Fibroblast of lung (primary cell): ENCODE data around the gene EYS. TPM values are rescaled to one million over a fixed set of nuclear protein-coding genes. Genes with fewer than 3 reads are reported as not detected.

Experiments used
- DNase-seq, 2 donors: peaks; one replicate each; pipeline versions ENCODE4 v3.0.0 to v3.0.0-alpha.2; 2010; ENCODE audit warnings: low read depth in 2 of 2
- H2AFZ ChIP-seq: 2 replicates; pipeline ENCODE4 v1.5.1; 2012; ENCODE audit warnings: low read length, control low read depth, inconsistent platforms
- H3K27ac ChIP-seq: 2 replicates; pipeline ENCODE4 v1.5.1; 2011; ENCODE audit warnings: low read length, control low read depth; ENCODE audit not compliant: insufficient read depth
- H3K27me3 ChIP-seq: 2 replicates; pipeline ENCODE4 v1.5.1; 2011; ENCODE audit warnings: mild to moderate bottlenecking, low read length; ENCODE audit not compliant: control insufficient read depth, insufficient read depth
- H3K36me3 ChIP-seq: 2 replicates; pipeline ENCODE4 v1.5.1; 2011; ENCODE audit warnings: low read length; ENCODE audit not compliant: control insufficient read depth, insufficient read depth
- H3K4me1 ChIP-seq: 2 replicates; pipeline ENCODE4 v1.5.1; 2011; ENCODE audit warnings: low read length; ENCODE audit not compliant: control insufficient read depth, insufficient read depth; ENCODE audit errors: extremely low read depth
- H3K4me2 ChIP-seq: 2 replicates; pipeline ENCODE4 v1.5.1; 2011; ENCODE audit warnings: low read length, control low read depth; ENCODE audit not compliant: insufficient read depth; ENCODE audit errors: extremely low read depth
- H3K4me3 ChIP-seq, 4 experiments: fragments of 200-600 bp in 1 of 4; sonication (generic) in 1 of 4; replicated peaks in 1 of 4; 2 replicates each; pipeline ENCODE4 v1.5.1; 2011 to 2016; ENCODE audit warnings: low read length in 4 of 4, low read depth in 3 of 4, mild to moderate bottlenecking in 3 of 4, control low read depth in 2 of 4, inconsistent platforms in 1 of 4, mixed read lengths in 1 of 4; ENCODE audit not compliant: insufficient read depth in 1 of 4; ENCODE audit errors: control extremely low read depth in 1 of 4
- H3K79me2 ChIP-seq: 2 replicates; pipeline ENCODE4 v1.5.1; 2012; ENCODE audit warnings: mild to moderate bottlenecking, low read length, inconsistent platforms; ENCODE audit not compliant: control insufficient read depth, insufficient read depth
- H3K9ac ChIP-seq: 2 replicates; pipeline ENCODE4 v1.5.1; 2011; ENCODE audit warnings: mild to moderate bottlenecking, low read length, control low read depth; ENCODE audit not compliant: insufficient read depth
- H3K9me3 ChIP-seq: 2 replicates; pipeline ENCODE4 v1.5.1; 2012; ENCODE audit warnings: low read depth, low read length; ENCODE audit not compliant: control insufficient read depth, insufficient read depth
- H4K20me1 ChIP-seq: 2 replicates; pipeline ENCODE4 v1.5.1; 2011; ENCODE audit warnings: low read length; ENCODE audit not compliant: control insufficient read depth, insufficient read depth; ENCODE audit errors: extremely low read depth
- CTCF ChIP-seq, 2 donors: IDR thresholded peaks in 1 of 2; conservative IDR thresholded peaks in 1 of 2; 1 replicate in 1 of 2; 2 replicates in 1 of 2; pipeline ENCODE4 v1.5.1; 2011 to 2012; ENCODE audit warnings: low read length in 2 of 2, control low read depth in 1 of 2, inconsistent platforms in 1 of 2, low read depth in 1 of 2, mild to moderate bottlenecking in 1 of 2
- EZH2 ChIP-seq: IDR thresholded peaks from 2 replicates; pipeline ENCODE4 v1.5.1; 2012; ENCODE audit warnings: low read length, control low read depth, mild to moderate bottlenecking; ENCODE audit errors: missing control alignments
- polyA plus RNA-seq, 2 donors: library from polyadenylated mRNA; depleted of rRNA in 1 of 2; stranded (reverse) in 1 of 2; unstranded in 1 of 2; fragments of >200 nt; gene quantifications; 2 replicates each; pipeline ENCODE4 v1.2.1, GENCODE V29; 2011 to 2012; ENCODE audit warnings: missing spikeins in 1 of 2
- total RNA-seq: library from RNA; depleted of rRNA; stranded (reverse); fragments of >200 nt; gene quantifications from 2 replicates; pipeline ENCODE4 v1.2.1, GENCODE V29; 2014

Gene EYS
- total and polyA plus RNA-seq, 2 donors (not counting 1 experiment from before 2014, with no cell fraction given), result under 0.01 TPM; not detected in 1

DNA sequence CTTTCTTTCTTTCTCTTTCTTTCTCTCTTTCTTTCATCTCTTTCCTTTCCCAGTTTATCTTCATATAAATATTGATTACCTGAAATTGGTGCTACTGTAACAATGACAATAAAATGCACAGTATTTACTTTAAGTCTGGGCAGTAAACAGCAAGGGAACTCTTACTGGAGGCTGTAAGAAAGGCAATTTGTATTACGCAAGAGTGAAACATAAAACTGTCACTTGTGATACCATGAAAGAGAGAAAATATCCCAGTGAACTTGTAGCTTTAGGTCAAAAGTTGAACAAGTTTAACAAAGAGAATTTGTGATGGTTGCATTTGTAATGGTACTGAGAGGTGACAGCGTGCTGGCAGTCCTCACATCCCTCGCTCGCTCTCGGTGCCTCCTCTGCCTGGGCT lies 80.0 kb downstream of the EYS start:
- H3K4me3 ChIP-seq, result no peak overlapping the region
- H3K4me2 ChIP-seq, result no peak overlapping the region
- H2AFZ ChIP-seq, result no peak overlapping the region
- no peak overlapping the region for H3K9ac ChIP-seq
- no peak for TF ChIP-seq CTCF (conservative IDR thresholded peaks at IDR 0.05 in 1 of 2, IDR thresholded peaks at IDR 0.05 in 1 of 2; ENCODE audit: low read depth in 1 of 2, low read length in 2 of 2)
- no peaks in the 10 kb centered on the region for H4K20me1 ChIP-seq
- H3K9me3 ChIP-seq, result no peaks in the 10 kb centered on the region
- H3K79me2 ChIP-seq, result no peaks in the 10 kb centered on the region
- H3K27ac ChIP-seq, result no peak overlapping the region
- DNase-seq, result no peak
- H3K4me1 ChIP-seq, result no peaks in the 10 kb centered on the region
- H3K27me3 ChIP-seq, result no peaks in the 10 kb centered on the region
- no peaks in the 10 kb centered on the region for H3K36me3 ChIP-seq

GRCh38 chr6:65623566-65623965 lies 83.5 kb downstream of the EYS start:
- TF ChIP-seq CTCF (conservative IDR thresholded peaks at IDR 0.05 in 1 of 2, IDR thresholded peaks at IDR 0.05 in 1 of 2; ENCODE audit: low read depth in 1 of 2, low read length in 2 of 2) (no peak), EZH2 (no peak)
- no peak overlapping the region for H2AFZ ChIP-seq

GRCh38 chr6:65610746-65611145 lies 96.3 kb downstream of the EYS start:
- no peak overlapping the region for H3K4me3 ChIP-seq
- no peak for DNase-seq
- H3K79me2 ChIP-seq, result no peaks in the 10 kb centered on the region
- H3K27me3 ChIP-seq, result no peaks in the 10 kb centered on the region
- no peaks in the 10 kb centered on the region for H3K9me3 ChIP-seq
- H3K4me1 ChIP-seq, result no peaks in the 10 kb centered on the region
- no peak overlapping the region for H2AFZ ChIP-seq
- no peaks in the 10 kb centered on the region for H3K36me3 ChIP-seq
- no peak overlapping the region for H3K4me2 ChIP-seq
- H4K20me1 ChIP-seq, result no peaks in the 10 kb centered on the region
- no peak overlapping the region for H3K9ac ChIP-seq
- H3K27ac ChIP-seq, result no peak overlapping the region
- TF ChIP-seq CTCF (conservative IDR thresholded peaks at IDR 0.05 in 1 of 2, IDR thresholded peaks at IDR 0.05 in 1 of 2; ENCODE audit: low read depth in 1 of 2, low read length in 2 of 2) (no peak), EZH2 (no peak)

More at GRCh38 chr6:65623566-65623965, 83.5 kb downstream of the EYS start:
- Histone ChIP-seq H3K27ac (no peak overlapping the region), H3K4me1 (no peaks in the 10 kb centered on the region), H3K9me3 (no peaks in the 10 kb centered on the region), H3K36me3 (no peaks in the 10 kb centered on the region), H3K4me2 (no peak overlapping the region), H3K4me3 (no peak overlapping the region), H3K9ac (no peak overlapping the region), H3K27me3 (no peaks in the 10 kb centered on the region), H4K20me1 (no peaks in the 10 kb centered on the region), H3K79me2 (no peaks in the 10 kb centered on the region)
- DNase-seq, result peak in 1 of 2 donors; percentile 9
